GM19193 (cell line): ENCODE results near the gene CROCC2.

Experiments used
- POLR2A ChIP-seq: IDR thresholded peaks from 4 replicates; pipeline ENCODE4 v1.6.1; 2011; ENCODE audit not compliant: insufficient read depth, insufficient read length; ENCODE audit errors: extremely low read depth

The CROCC2 gene

GRCh38 chr2:241039416-241039815 is 133.3 kb downstream of the CROCC2 start:
- no peak for TF ChIP-seq POLR2A

DNA sequence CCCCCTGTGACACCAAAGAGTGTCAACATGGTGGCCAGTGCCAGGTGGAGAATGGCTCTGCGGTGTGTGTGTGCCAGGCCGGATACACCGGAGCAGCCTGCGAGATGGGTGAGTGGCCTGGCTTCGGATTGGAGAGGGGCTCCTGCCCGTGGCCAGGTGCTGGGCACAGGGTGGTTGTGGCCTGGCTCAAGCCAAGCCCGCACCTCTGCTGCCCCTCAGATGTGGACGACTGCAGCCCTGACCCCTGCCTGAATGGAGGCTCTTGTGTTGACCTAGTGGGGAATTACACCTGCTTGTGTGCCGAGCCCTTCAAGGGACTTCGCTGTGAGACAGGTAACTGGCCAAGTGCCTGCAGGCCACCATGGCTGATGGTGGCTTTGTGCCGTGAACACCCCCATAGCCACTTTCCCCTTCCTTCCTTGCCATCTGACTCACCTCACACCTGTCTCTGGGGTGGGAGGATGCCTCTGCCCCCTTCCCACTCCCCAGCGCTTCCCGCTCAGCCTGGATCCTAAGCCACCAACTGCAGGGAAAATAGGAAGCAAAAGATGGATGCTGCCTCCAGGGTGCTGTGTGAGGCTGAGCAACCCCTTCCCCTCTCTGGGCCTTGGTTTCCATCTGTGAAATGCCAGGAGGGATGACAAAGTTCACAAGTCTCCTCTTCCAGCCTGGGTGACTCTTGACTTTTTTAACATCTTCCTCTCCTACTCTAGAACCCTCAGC is 134.1 kb downstream of the CROCC2 start:
- TF ChIP-seq POLR2A = no peak

DNA sequence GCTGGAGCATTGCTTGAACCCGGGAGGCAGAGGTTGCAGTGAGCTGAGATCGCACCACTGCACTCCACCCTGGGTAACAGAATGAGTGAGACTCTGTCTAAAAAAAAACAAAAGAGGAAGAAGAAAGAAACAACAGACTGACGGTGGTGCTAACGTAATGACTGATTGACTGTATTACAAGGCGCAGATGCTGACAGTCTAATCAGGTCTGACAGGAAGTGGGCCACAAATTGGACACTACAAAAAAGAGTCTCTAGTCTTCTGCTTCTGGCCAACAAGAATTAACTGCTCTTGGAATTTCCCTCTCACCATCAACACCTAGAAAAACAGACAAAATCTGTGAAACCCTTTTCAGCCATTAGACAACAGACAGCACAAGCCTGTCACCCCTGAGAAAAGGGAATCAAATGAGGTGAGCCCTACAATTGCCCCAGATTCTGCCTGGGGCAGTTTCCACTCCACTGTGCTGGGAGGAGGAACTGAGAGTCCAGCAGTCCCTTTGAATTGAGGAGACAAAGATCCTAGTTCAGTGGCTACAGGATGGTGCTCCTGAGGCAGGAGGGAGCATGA is 135.5 kb downstream of the CROCC2 start:
- no peak for TF ChIP-seq POLR2A
